Suprapubic skin (tissue), 4 donors: ENCODE data around the gene KCTD20. TPM values are rescaled to one million over a fixed set of nuclear protein-coding genes. Genes with fewer than 3 reads are reported as not detected.

Experiments
- DNase-seq, 2 donors: peaks; one replicate each; pipeline ENCODE4 v3.0.0-alpha.2; 2019; ENCODE audit warnings: low spot score in 2 of 2
- H3K27ac ChIP-seq: fragments of 200-600 bp; sonication (generic); one replicate; pipeline ENCODE4 v1.5.1; 2019
- H3K27me3 ChIP-seq: fragments of 200-600 bp; sonication (generic); one replicate; pipeline ENCODE4 v1.5.1; 2019
- H3K36me3 ChIP-seq: fragments of 200-600 bp; sonication (generic); one replicate; pipeline ENCODE4 v1.5.1; 2019
- H3K4me1 ChIP-seq: fragments of 200-600 bp; sonication (generic); one replicate; pipeline ENCODE4 v1.5.1; 2019
- H3K4me3 ChIP-seq: fragments of 200-600 bp; sonication (generic); one replicate; pipeline ENCODE4 v1.5.1; 2019; ENCODE audit warnings: mild to moderate bottlenecking
- H3K9me3 ChIP-seq: fragments of 200-600 bp; sonication (generic); one replicate; pipeline ENCODE4 v1.5.1; 2019
- CTCF ChIP-seq, 2 donors: fragments of 200-600 bp in 1 of 2; fragments of 450-650 bp in 1 of 2; sonication (generic) in 1 of 2; IDR thresholded peaks; one replicate each; pipeline ENCODE4 v1.5.1; 2016 to 2019; ENCODE audit warnings: antibody characterized with exemption in 2 of 2, mild to moderate bottlenecking in 1 of 2, moderate library complexity in 1 of 2
- EP300 ChIP-seq: sonication (generic); formaldehyde crosslinking; IDR thresholded peaks from one replicate; pipeline ENCODE4 v1.6.1; 2017; ENCODE audit warnings: antibody characterized with exemption
- POLR2A ChIP-seq, 2 donors: fragments of 450-650 bp; IDR thresholded peaks; one replicate each; pipeline ENCODE4 v1.6.1; 2017; ENCODE audit warnings: antibody characterized with exemption in 2 of 2, mild to moderate bottlenecking in 2 of 2, moderate library complexity in 2 of 2
- POLR2AphosphoS5 ChIP-seq, 3 donors: sonication (generic); formaldehyde crosslinking; IDR thresholded peaks; one replicate each; pipeline ENCODE4 v1.6.1; 2017; ENCODE audit warnings: antibody characterized with exemption in 3 of 3
- WGBS: methylation state at CpG from one replicate; pipeline ENCODE4 v1.1.5; 2018; 5-methylcytosine and 5-hydroxymethylcytosine counted together
- total RNA-seq, 4 donors: library from RNA; depleted of rRNA; stranded (reverse); fragments of >200 nt; gene quantifications; one replicate each; pipeline ENCODE4 v1.1.0, GENCODE V29; 2016

Gene KCTD20
- total RNA-seq, 4 donors from 2014 or later, result 39.3 to 63.3 (median 56.9) TPM

- Histone ChIP-seq H3K36me3 (no peaks in the 10 kb centered on the region), H3K27ac (no peak overlapping the region), H3K4me3 (no peak overlapping the region), H3K27me3 (no peaks in the 10 kb centered on the region), H3K4me1 (peaks cover 20% of the 10 kb centered on the region), H3K9me3 (no peaks in the 10 kb centered on the region)
- TF ChIP-seq POLR2A (IDR thresholded peaks at IDR 0.05) (no peak), EP300 (no peak), CTCF (IDR thresholded peaks at IDR 0.05) (no peak)
- DNase-seq, result no peak
Observed at GRCh38 chr6:36459501-36459900, 16.7 kb downstream of the KCTD20 start.

DNA sequence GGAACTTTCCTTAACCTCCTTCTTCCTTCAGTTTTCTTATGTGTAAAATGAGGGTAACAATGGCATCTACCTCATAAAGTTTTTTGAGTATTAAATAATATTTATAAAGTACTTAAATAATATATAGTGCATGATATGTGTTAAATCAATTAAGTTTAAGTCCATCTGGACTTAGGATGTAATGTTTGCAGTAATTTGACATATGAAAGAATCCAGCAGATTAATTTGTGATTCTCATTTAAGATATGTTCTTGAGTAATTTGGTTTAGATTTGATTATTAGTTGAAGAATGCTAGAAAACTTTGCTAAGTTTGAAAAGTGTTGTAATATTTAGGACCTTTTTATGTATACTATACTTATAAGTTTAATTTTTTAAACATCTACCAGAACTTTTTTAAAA is 18.1 kb downstream of the KCTD20 start:
- Histone ChIP-seq H3K4me1 (peaks cover 13% of the 10 kb centered on the region), H3K9me3 (no peaks in the 10 kb centered on the region), H3K4me3 (no peak overlapping the region), H3K27ac (no peak overlapping the region), H3K36me3 (no peaks in the 10 kb centered on the region), H3K27me3 (no peaks in the 10 kb centered on the region)
- DNase-seq, result no peak
- TF ChIP-seq EP300 (no peak), CTCF (IDR thresholded peaks at IDR 0.05) (no peak), POLR2AphosphoS5 (IDR thresholded peaks at IDR 0.05) (no peak), POLR2A (IDR thresholded peaks at IDR 0.05) (no peak)

DNA sequence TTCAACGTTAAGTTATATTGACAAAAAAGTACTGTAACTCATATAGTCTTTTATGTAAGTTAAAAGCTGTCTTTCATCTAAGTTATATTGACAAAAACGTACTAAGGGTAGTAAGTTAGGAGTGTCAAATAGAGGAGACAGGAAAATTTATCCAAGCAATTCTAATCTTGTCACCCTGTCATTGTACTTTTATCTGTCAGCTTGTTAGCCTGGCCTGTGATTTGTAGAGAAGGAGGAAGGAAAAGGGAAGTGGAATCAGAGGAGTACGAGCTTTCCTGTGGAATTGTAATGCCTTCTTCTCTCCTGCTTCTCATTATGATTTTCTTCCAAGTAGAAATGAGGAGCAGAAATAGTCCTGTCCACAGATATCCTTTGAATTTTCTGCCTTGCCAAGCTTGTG is 18.8 kb downstream of the KCTD20 start:
- TF ChIP-seq EP300 (no peak), POLR2A (IDR thresholded peaks at IDR 0.05) (no peak), CTCF (IDR thresholded peaks at IDR 0.05) (no peak), POLR2AphosphoS5 (IDR thresholded peaks at IDR 0.05) (no peak)
- no peak overlapping the region for H3K4me3 ChIP-seq
- no peak overlapping the region for H3K27ac ChIP-seq
- 57% methylated on average over 3 of the region's 3 CpGs for WGBS
- H3K27me3 ChIP-seq, result no peaks in the 10 kb centered on the region
- no peaks in the 10 kb centered on the region for H3K9me3 ChIP-seq
- no peaks in the 10 kb centered on the region for H3K36me3 ChIP-seq
- H3K4me1 ChIP-seq, result peaks cover 12% of the 10 kb centered on the region
- DNase-seq, result no peak

- TF ChIP-seq POLR2A (IDR thresholded peaks at IDR 0.05) (no peak), EP300 (no peak), CTCF (IDR thresholded peaks at IDR 0.05) (no peak), POLR2AphosphoS5 (IDR thresholded peaks at IDR 0.05) (no peak)
- Histone ChIP-seq H3K9me3 (no peaks in the 10 kb centered on the region), H3K27me3 (no peaks in the 10 kb centered on the region), H3K4me1 (peaks cover 12% of the 10 kb centered on the region), H3K36me3 (no peaks in the 10 kb centered on the region), H3K27ac (no peak overlapping the region), H3K4me3 (no peak overlapping the region)
- no peak for DNase-seq
- 50% methylated on average over 1 of the region's 1 CpG for WGBS
Observed at GRCh38 chr6:36463676-36464075, 20.9 kb downstream of the KCTD20 start.

DNA sequence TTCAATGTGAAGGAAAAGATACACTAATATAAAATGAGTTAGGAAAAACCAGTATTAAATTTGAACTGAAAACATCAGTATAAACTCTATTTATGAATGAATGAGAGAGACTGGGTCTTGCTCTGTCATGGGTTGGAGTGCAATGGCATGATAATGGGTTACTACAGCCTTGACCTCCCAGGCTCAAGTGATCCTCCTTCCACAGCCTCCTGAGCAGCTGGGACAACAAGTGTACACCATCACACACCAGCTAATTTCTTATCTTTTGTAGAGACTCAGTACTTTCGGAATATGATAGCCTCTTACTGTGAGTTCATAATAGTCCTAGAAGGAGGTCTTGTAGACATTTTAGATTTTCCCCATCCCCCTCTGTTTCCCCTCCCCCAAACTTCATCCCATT is 21.4 kb downstream of the KCTD20 start:
- no peaks in the 10 kb centered on the region for H3K9me3 ChIP-seq
- H3K27ac ChIP-seq, result no peak overlapping the region
- H3K4me1 ChIP-seq, result peaks cover 18% of the 10 kb centered on the region
- no peaks in the 10 kb centered on the region for H3K27me3 ChIP-seq
- H3K36me3 ChIP-seq, result no peaks in the 10 kb centered on the region
- no peak overlapping the region for H3K4me3 ChIP-seq
- WGBS, result 90% methylated on average over 1 of the region's 1 CpG
- DNase-seq, result no peak
- no peak for TF ChIP-seq EP300
- no peak for TF ChIP-seq CTCF (IDR thresholded peaks at IDR 0.05)
- no peak for TF ChIP-seq POLR2AphosphoS5 (IDR thresholded peaks at IDR 0.05)
- TF ChIP-seq POLR2A (IDR thresholded peaks at IDR 0.05), result no peak
